ENCODE measurements around the gene BEND4.

GRCh38 chr4:42119886-42120285, 32.6 kb downstream of the BEND4 start:
- no peak for TF ChIP-seq POLR2A (IDR thresholded peaks at IDR 0.05; ENCODE audit: extremely low read depth, insufficient read length)
- no peak for TF ChIP-seq CTCF (IDR thresholded peaks at IDR 0.05; ENCODE audit: low read depth, low read length)
- no peak for TF ChIP-seq MAX (IDR thresholded peaks at IDR 0.05; ENCODE audit: low read depth, low read length)

Measured in NB4 (cell line).